OCI-M2 (cell line): Measurements from ENCODE around the gene NHLH1.

Source experiments
- DNase-seq: peaks from one replicate; lab custom pipeline; 2025; ENCODE audit not compliant: unreplicated experiment; lab: John Stamatoyannopoulos, UW

The NHLH1 gene

GRCh38 chr1:160409486-160409885, 42.6 kb downstream of the NHLH1 start:
- DNase-seq = no peak

- no peak for DNase-seq
These were observed 43.6 kb downstream of the NHLH1 start for GRCh38 chr1:160410406-160411005.

GRCh38 chr1:160411271-160412027, 44.6 kb downstream of the NHLH1 start:
- no peak for DNase-seq

GRCh38 chr1:160412028-160412362, 45.1 kb downstream of the NHLH1 start:
- no peak for DNase-seq

GRCh38 chr1:160413716-160414115, 46.8 kb downstream of the NHLH1 start:
- no peak for DNase-seq

- DNase-seq = no peak
These were observed 48.0 kb downstream of the NHLH1 start for GRCh38 chr1:160414881-160415280.

- no peak for DNase-seq
These were observed 48.9 kb downstream of the NHLH1 start for GRCh38 chr1:160415696-160416290.

GRCh38 chr1:160416369-160416768, 49.5 kb downstream of the NHLH1 start:
- no peak for DNase-seq

GRCh38 chr1:160418483-160418882, 51.6 kb downstream of the NHLH1 start:
- DNase-seq = no peak

GRCh38 chr1:160419150-160419837, 52.4 kb downstream of the NHLH1 start:
- DNase-seq = no peak

- no peak for DNase-seq
These were observed 52.9 kb downstream of the NHLH1 start for GRCh38 chr1:160419838-160420169.

GRCh38 chr1:160420881-160421842, 54.3 kb downstream of the NHLH1 start:
- no peak for DNase-seq

GRCh38 chr1:160421881-160422280, 55.0 kb downstream of the NHLH1 start:
- no peak for DNase-seq
